HEK293 (cell line): ENCODE results near the gene CKLF.

Experiments used
- ELK4 ChIP-seq: IDR thresholded peaks from 2 replicates; pipeline ENCODE4 v1.6.1; 2011; ENCODE audit warnings: mild to moderate bottlenecking, low read depth, low read length, borderline replicate concordance
- GLIS1 ChIP-seq: fragments of 450-650 bp; formaldehyde crosslinking; IDR thresholded peaks from 2 replicates; pipeline ENCODE4 v1.5.1; 2016; ENCODE audit warnings: missing biosample characterization, missing genetic modification characterization
- KLF16 ChIP-seq: fragments of 450-650 bp; formaldehyde crosslinking; IDR thresholded peaks from 2 replicates; pipeline ENCODE4 v1.5.1; 2017; ENCODE audit warnings: missing biosample characterization, missing genetic modification characterization
- PRDM2 ChIP-seq: fragments of 450-650 bp; formaldehyde crosslinking; IDR thresholded peaks from 2 replicates; pipeline ENCODE4 v1.5.1; 2016; ENCODE audit warnings: missing biosample characterization, missing genetic modification characterization, borderline replicate concordance
- YY2 ChIP-seq: fragments of 450-650 bp; formaldehyde crosslinking; IDR thresholded peaks from 2 replicates; pipeline ENCODE4 v1.5.1; 2016; ENCODE audit warnings: missing biosample characterization, missing genetic modification characterization
- ZBTB6 ChIP-seq: fragments of 450-650 bp; formaldehyde crosslinking; IDR thresholded peaks from 2 replicates; pipeline ENCODE4 v1.5.1; 2017; ENCODE audit warnings: missing biosample characterization, missing genetic modification characterization
- ZFP3 ChIP-seq: fragments of 450-650 bp; formaldehyde crosslinking; IDR thresholded peaks from 2 replicates; pipeline ENCODE4 v1.5.1; 2016; ENCODE audit warnings: low read depth, missing biosample characterization, missing genetic modification characterization
- ZNF132 ChIP-seq: fragments of 450-650 bp; formaldehyde crosslinking; IDR thresholded peaks from 2 replicates; pipeline ENCODE4 v1.5.1; 2017; ENCODE audit warnings: missing biosample characterization, missing genetic modification characterization, borderline replicate concordance
- ZNF169 ChIP-seq: fragments of 450-650 bp; formaldehyde crosslinking; IDR thresholded peaks from 2 replicates; pipeline ENCODE4 v1.5.1; 2016; ENCODE audit warnings: missing biosample characterization, missing genetic modification characterization
- ZNF174 ChIP-seq: fragments of 450-650 bp; formaldehyde crosslinking; IDR thresholded peaks from 2 replicates; pipeline ENCODE4 v1.5.0; 2017; ENCODE audit warnings: missing biosample characterization, mild to moderate bottlenecking, missing genetic modification characterization
- ZNF214 ChIP-seq: fragments of 450-650 bp; formaldehyde crosslinking; IDR thresholded peaks from 2 replicates; pipeline ENCODE4 v1.5.1; 2017; ENCODE audit warnings: missing biosample characterization, mild to moderate bottlenecking, missing genetic modification characterization, borderline replicate concordance
- ZNF292 ChIP-seq: fragments of 450-650 bp; formaldehyde crosslinking; IDR thresholded peaks from 2 replicates; pipeline ENCODE4 v1.5.1; 2016; ENCODE audit warnings: low read depth, missing biosample characterization, missing genetic modification characterization, borderline replicate concordance
- ZNF302 ChIP-seq: fragments of 450-650 bp; formaldehyde crosslinking; IDR thresholded peaks from 2 replicates; pipeline ENCODE4 v1.5.1; 2016; ENCODE audit warnings: missing biosample characterization, missing genetic modification characterization, low read depth
- ZNF48 ChIP-seq: fragments of 450-650 bp; formaldehyde crosslinking; IDR thresholded peaks from 2 replicates; pipeline ENCODE4 v1.5.1; 2016; ENCODE audit warnings: missing biosample characterization, missing genetic modification characterization
- ZNF501 ChIP-seq: fragments of 450-650 bp; formaldehyde crosslinking; IDR thresholded peaks from 2 replicates; pipeline ENCODE4 v1.5.1; 2016; ENCODE audit warnings: missing biosample characterization, missing genetic modification characterization
- ZNF549 ChIP-seq: fragments of 450-650 bp; IDR thresholded peaks from 2 replicates; pipeline ENCODE4 v1.5.1; 2018; ENCODE audit warnings: missing biosample characterization, missing genetic modification characterization, mild to moderate bottlenecking, inconsistent platforms, moderate library complexity
- ZNF621 ChIP-seq: fragments of 450-650 bp; formaldehyde crosslinking; IDR thresholded peaks from 2 replicates; pipeline ENCODE4 v1.5.1; 2017; ENCODE audit warnings: missing biosample characterization, missing genetic modification characterization
- ZNF76 ChIP-seq: fragments of 450-650 bp; formaldehyde crosslinking; IDR thresholded peaks from 2 replicates; pipeline ENCODE4; 2016; ENCODE audit warnings: low read depth, missing biosample characterization, missing genetic modification characterization, borderline replicate concordance
- TF ChIP-seq, protein P1 (sequence below): fragments of 450-650 bp; formaldehyde crosslinking; IDR thresholded peaks from 2 replicates; pipeline ENCODE4 v1.5.1; 2016; ENCODE audit warnings: missing biosample characterization, missing genetic modification characterization
- TF ChIP-seq, protein P2 (sequence below): sonication (generic); formaldehyde crosslinking; IDR thresholded peaks from 2 replicates; pipeline ENCODE4 v1.8.1; 2022; ENCODE audit warnings: mild to moderate bottlenecking, moderate library complexity, missing genetic modification reagents
- TF ChIP-seq, protein P3 (sequence below): fragments of 450-650 bp; formaldehyde crosslinking; IDR thresholded peaks from 2 replicates; pipeline ENCODE4 v1.5.1; 2016; ENCODE audit warnings: missing biosample characterization, missing genetic modification characterization

The CKLF gene

GRCh38 chr16:66603537-66604375 is 51.4 kb downstream of the CKLF start (continued):
- TF ChIP-seq ELK4 (no peak), YY2 (tag by site-specific recombination) (peak; percentile 52; the same call in 1 of the 2 replicates), ZFP3 (tag by site-specific recombination) (no peak), PRDM2 (tag by site-specific recombination) (no peak), KLF16 (tag by site-specific recombination) (peak; percentile 95), ZNF302 (tag by site-specific recombination) (no peak), ZNF292 (no peak), ZNF174 (tag by site-specific recombination) (no peak), ZNF169 (no peak), GLIS1 (tag by site-specific recombination) (no peak), ZNF132 (tag by site-specific recombination) (no peak), ZNF621 (tag by site-specific recombination) (no peak), ZNF214 (tag by site-specific recombination) (no peak), ZNF549 (tag by site-specific recombination) (no peak), ZBTB6 (no peak), ZNF501 (tag by site-specific recombination) (0 out of 2 replicates have a peak, but pooled peaks have one; percentile 78), ZNF76 (0 out of 2 replicates have a peak, but pooled peaks have one; percentile 16), ZNF48 (tag by site-specific recombination) (no peak)
- TF ChIP-seq, protein P1, sequence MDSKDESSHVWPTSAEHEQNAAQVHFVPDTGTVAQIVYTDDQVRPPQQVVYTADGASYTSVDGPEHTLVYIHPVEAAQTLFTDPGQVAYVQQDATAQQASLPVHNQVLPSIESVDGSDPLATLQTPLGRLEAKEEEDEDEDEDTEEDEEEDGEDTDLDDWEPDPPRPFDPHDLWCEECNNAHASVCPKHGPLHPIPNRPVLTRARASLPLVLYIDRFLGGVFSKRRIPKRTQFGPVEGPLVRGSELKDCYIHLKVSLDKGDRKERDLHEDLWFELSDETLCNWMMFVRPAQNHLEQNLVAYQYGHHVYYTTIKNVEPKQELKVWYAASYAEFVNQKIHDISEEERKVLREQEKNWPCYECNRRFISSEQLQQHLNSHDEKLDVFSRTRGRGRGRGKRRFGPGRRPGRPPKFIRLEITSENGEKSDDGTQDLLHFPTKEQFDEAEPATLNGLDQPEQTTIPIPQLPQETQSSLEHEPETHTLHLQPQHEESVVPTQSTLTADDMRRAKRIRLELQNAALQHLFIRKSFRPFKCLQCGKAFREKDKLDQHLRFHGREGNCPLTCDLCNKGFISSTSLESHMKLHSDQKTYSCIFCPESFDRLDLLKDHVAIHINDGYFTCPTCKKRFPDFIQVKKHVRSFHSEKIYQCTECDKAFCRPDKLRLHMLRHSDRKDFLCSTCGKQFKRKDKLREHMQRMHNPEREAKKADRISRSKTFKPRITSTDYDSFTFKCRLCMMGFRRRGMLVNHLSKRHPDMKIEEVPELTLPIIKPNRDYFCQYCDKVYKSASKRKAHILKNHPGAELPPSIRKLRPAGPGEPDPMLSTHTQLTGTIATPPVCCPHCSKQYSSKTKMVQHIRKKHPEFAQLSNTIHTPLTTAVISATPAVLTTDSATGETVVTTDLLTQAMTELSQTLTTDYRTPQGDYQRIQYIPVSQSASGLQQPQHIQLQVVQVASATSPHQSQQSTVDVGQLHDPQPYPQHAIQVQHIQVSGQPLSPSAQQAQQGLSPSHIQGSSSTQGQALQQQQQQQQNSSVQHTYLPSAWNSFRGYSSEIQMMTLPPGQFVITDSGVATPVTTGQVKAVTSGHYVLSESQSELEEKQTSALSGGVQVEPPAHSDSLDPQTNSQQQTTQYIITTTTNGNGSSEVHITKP (tag by site-specific recombination): peak; percentile 74
- TF ChIP-seq, protein P2, sequence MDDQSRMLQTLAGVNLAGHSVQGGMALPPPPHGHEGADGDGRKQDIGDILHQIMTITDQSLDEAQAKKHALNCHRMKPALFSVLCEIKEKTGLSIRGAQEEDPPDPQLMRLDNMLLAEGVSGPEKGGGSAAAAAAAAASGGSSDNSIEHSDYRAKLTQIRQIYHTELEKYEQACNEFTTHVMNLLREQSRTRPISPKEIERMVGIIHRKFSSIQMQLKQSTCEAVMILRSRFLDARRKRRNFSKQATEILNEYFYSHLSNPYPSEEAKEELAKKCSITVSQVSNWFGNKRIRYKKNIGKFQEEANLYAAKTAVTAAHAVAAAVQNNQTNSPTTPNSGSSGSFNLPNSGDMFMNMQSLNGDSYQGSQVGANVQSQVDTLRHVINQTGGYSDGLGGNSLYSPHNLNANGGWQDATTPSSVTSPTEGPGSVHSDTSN (CRISPR knock-in tag): no peak
- TF ChIP-seq, protein P3, sequence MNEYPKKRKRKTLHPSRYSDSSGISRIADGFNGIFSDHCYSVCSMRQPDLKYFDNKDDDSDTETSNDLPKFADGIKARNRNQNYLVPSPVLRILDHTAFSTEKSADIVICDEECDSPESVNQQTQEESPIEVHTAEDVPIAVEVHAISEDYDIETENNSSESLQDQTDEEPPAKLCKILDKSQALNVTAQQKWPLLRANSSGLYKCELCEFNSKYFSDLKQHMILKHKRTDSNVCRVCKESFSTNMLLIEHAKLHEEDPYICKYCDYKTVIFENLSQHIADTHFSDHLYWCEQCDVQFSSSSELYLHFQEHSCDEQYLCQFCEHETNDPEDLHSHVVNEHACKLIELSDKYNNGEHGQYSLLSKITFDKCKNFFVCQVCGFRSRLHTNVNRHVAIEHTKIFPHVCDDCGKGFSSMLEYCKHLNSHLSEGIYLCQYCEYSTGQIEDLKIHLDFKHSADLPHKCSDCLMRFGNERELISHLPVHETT (tag by site-specific recombination): no peak
